Measurements from ENCODE around the gene KCNJ16. TPM values are rescaled to one million over a fixed set of nuclear protein-coding genes. Genes with fewer than 3 reads are reported as not detected.

The KCNJ16 gene
- total RNA-seq, 1 experiment from 2014 or later, result not detected

DNA sequence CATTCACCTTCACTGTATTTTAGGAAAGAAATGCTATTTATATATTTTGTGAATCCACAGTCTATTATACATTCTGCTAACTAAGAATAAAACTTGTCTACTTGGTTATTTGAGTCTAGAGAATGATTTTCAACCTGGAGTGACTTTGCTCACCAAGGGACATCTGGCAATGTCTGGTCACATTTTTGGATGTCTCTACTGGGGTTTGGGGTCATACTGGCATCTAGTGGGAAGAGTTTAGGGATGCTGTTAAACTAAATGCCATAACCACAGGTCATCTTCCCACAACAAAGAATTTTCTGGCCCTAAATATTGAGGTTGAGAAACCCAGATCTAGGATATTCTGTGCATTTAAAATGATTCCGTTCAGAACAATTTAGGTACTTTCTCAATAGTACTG is 26.0 kb downstream of the KCNJ16 start:
- Mint-ChIP-seq H3K27ac (ENCODE audit: unreplicated experiment) (no peak overlapping the region), H3K9me3 (ENCODE audit: low read depth, unreplicated experiment) (peaks cover 15% of the 10 kb centered on the region), H3K36me3 (ENCODE audit: insufficient read depth, unreplicated experiment) (no peaks in the 10 kb centered on the region), H3K4me3 (ENCODE audit: low read depth, unreplicated experiment) (no peak overlapping the region), H3K27me3 (ENCODE audit: unreplicated experiment) (no peaks in the 10 kb centered on the region), H3K4me1 (ENCODE audit: low read depth, unreplicated experiment) (no peaks in the 10 kb centered on the region)
- intact Hi-C loops (cut with micrococcal nuclease; ENCODE audit: unreplicated experiment), result no loop called here
- no TSS peak for BruUV-seq (replicated peaks)
- TF ChIP-seq, protein P1, sequence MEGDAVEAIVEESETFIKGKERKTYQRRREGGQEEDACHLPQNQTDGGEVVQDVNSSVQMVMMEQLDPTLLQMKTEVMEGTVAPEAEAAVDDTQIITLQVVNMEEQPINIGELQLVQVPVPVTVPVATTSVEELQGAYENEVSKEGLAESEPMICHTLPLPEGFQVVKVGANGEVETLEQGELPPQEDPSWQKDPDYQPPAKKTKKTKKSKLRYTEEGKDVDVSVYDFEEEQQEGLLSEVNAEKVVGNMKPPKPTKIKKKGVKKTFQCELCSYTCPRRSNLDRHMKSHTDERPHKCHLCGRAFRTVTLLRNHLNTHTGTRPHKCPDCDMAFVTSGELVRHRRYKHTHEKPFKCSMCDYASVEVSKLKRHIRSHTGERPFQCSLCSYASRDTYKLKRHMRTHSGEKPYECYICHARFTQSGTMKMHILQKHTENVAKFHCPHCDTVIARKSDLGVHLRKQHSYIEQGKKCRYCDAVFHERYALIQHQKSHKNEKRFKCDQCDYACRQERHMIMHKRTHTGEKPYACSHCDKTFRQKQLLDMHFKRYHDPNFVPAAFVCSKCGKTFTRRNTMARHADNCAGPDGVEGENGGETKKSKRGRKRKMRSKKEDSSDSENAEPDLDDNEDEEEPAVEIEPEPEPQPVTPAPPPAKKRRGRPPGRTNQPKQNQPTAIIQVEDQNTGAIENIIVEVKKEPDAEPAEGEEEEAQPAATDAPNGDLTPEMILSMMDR (IDR thresholded peaks at IDR 0.05; ENCODE audit: unreplicated experiment), result no peak
- CTCF ChIA-PET, result no interaction called here
- no peak for DNase-seq

GRCh38 chr17:70102531-70102930 is 27.5 kb downstream of the KCNJ16 start:
- no peak overlapping the region for H3K27ac Mint-ChIP-seq (ENCODE audit: unreplicated experiment)
- TF ChIP-seq, protein P1 (IDR thresholded peaks at IDR 0.05; ENCODE audit: unreplicated experiment), result no peak
- no peak for DNase-seq
- H3K4me3 Mint-ChIP-seq (ENCODE audit: low read depth, unreplicated experiment), result no peak overlapping the region
- H3K4me1 Mint-ChIP-seq (ENCODE audit: low read depth, unreplicated experiment), result no peaks in the 10 kb centered on the region
- no peaks in the 10 kb centered on the region for H3K36me3 Mint-ChIP-seq (ENCODE audit: insufficient read depth, unreplicated experiment)
- H3K9me3 Mint-ChIP-seq (ENCODE audit: low read depth, unreplicated experiment), result peaks cover 19% of the 10 kb centered on the region
- no peaks in the 10 kb centered on the region for H3K27me3 Mint-ChIP-seq (ENCODE audit: unreplicated experiment)
- BruUV-seq (replicated peaks), result no TSS peak
- CTCF ChIA-PET, result interaction anchor here (0.6 kb wide), 1 partner anchor 33 kb away, joined by 4 read pairs; no protein-coding TSS in a partner anchor
- intact Hi-C loops (cut with micrococcal nuclease; ENCODE audit: unreplicated experiment), result no loop called here

GRCh38 chr17:70104791-70105523 is 29.9 kb downstream of the KCNJ16 start:
- no peak for DNase-seq
- no peak overlapping the region for H3K27ac Mint-ChIP-seq (ENCODE audit: unreplicated experiment)
- H3K27me3 Mint-ChIP-seq (ENCODE audit: unreplicated experiment), result no peaks in the 10 kb centered on the region
- BruUV-seq (replicated peaks), result no TSS peak
- TF ChIP-seq, protein P1 (IDR thresholded peaks at IDR 0.05; ENCODE audit: unreplicated experiment), result no peak
- no peaks in the 10 kb centered on the region for H3K4me1 Mint-ChIP-seq (ENCODE audit: low read depth, unreplicated experiment)
- CTCF ChIA-PET, result no interaction called here
- H3K36me3 Mint-ChIP-seq (ENCODE audit: insufficient read depth, unreplicated experiment), result no peaks in the 10 kb centered on the region
- intact Hi-C loops (cut with micrococcal nuclease; ENCODE audit: unreplicated experiment), result no loop called here
- H3K9me3 Mint-ChIP-seq (ENCODE audit: low read depth, unreplicated experiment), result peaks cover 11% of the 10 kb centered on the region
- H3K4me3 Mint-ChIP-seq (ENCODE audit: low read depth, unreplicated experiment), result no peak overlapping the region

GRCh38 chr17:70105641-70106040 is 30.6 kb downstream of the KCNJ16 start:
- TF ChIP-seq, protein P1 (IDR thresholded peaks at IDR 0.05; ENCODE audit: unreplicated experiment), result no peak
- CTCF ChIA-PET, result no interaction called here
- peaks cover 11% of the 10 kb centered on the region for H3K9me3 Mint-ChIP-seq (ENCODE audit: low read depth, unreplicated experiment)
- no TSS peak for BruUV-seq (replicated peaks)
- H3K36me3 Mint-ChIP-seq (ENCODE audit: insufficient read depth, unreplicated experiment), result no peaks in the 10 kb centered on the region
- intact Hi-C loops (cut with micrococcal nuclease; ENCODE audit: unreplicated experiment), result no loop called here
- no peak for DNase-seq
- H3K4me3 Mint-ChIP-seq (ENCODE audit: low read depth, unreplicated experiment), result no peak overlapping the region
- H3K4me1 Mint-ChIP-seq (ENCODE audit: low read depth, unreplicated experiment), result no peaks in the 10 kb centered on the region
- H3K27ac Mint-ChIP-seq (ENCODE audit: unreplicated experiment), result no peak overlapping the region
- H3K27me3 Mint-ChIP-seq (ENCODE audit: unreplicated experiment), result no peaks in the 10 kb centered on the region

All from Calu3 (cell line).